ENCODE data around the gene IDUA. TPM values are rescaled to one million over a fixed set of nuclear protein-coding genes. Genes with fewer than 3 reads are reported as not detected.

Gene IDUA
- total RNA-seq, 2 experiments from 2014 or later, result 6.4 to 9.0 TPM

DNA sequence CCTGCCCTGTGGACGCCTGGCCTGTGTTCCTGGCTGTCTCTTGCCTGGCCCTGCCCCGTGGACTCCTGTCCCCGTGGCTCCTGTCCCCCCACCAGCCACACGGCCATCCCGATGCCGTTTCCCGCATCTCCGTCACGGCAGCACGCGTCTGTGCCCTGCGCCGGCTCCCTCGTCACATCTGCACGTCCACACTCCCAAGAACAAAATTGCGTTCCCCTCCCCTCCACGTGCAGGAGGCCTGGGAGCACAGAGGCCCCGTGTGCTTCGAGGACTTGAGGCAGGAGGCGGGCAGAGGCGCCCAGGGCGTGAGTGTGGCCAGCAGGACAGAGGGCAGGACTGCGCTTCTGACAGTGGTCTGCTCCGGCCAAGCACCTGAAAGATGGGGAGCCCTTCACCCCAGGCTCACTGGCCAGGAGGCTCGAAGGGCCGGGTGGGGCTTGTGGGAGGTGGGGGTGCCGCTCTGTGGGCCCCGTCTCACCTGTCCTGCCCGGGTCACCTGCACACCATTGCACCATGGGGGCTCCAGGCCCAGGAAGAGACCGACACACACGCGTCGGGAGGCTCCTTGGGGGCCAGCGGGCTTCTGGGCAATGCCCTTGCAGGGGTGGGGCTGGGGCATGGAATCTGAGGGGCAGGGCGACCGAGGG, 41.9 kb downstream of the IDUA start:
- ATAC-seq (no peak), DNase-seq (no peak)
- Mint-ChIP-seq H3K27me3 (no peaks in the 10 kb centered on the region), H3K4me1 (peaks cover 5% of the 10 kb centered on the region), H3K27ac (no peak overlapping the region), H3K4me3 (no peak overlapping the region), H3K36me3 (ENCODE audit: low read depth) (peaks cover 11% of the 10 kb centered on the region), H3K9me3 (ENCODE audit: low read depth) (no peaks in the 10 kb centered on the region)
- ChIA-PET CTCF (no interaction called here), POLR2A (no interaction called here)
- intact Hi-C loops (cut with DNase I, micrococcal nuclease), result no loop called here

DNA sequence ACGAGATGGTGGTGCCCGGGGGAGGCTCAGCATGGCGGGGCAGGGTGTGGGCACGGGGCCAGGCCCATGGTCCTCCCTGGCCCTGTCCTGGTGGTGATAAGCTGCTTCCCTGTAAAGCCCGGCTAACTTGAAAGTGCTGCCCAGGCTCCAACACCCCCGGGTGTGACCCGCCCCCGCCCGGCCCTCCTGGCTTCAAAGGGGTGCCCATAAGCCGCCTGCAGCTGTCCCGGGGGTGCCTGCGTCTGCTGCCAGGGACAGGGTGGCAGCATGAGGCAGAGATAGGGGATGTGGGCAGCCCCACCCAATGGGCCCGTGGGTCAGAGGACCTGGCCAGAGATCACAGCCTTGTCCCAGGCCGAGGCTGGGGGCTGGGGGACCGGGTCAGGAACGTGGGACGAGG, 42.7 kb downstream of the IDUA start:
- Mint-ChIP-seq H3K4me1 (peaks cover 5% of the 10 kb centered on the region), H3K4me3 (no peak overlapping the region), H3K27me3 (no peaks in the 10 kb centered on the region), H3K9me3 (ENCODE audit: low read depth) (no peaks in the 10 kb centered on the region), H3K36me3 (ENCODE audit: low read depth) (peaks cover 11% of the 10 kb centered on the region), H3K27ac (no peak overlapping the region)
- ChIA-PET POLR2A (no interaction called here), CTCF (interaction anchor here (0.5 kb wide), 1 partner anchor 717 kb away, joined by 3 read pairs; no protein-coding TSS in a partner anchor)
- DNase-seq, result no peak
- ATAC-seq, result no peak
- intact Hi-C loops (cut with DNase I, micrococcal nuclease), result no loop called here

DNA sequence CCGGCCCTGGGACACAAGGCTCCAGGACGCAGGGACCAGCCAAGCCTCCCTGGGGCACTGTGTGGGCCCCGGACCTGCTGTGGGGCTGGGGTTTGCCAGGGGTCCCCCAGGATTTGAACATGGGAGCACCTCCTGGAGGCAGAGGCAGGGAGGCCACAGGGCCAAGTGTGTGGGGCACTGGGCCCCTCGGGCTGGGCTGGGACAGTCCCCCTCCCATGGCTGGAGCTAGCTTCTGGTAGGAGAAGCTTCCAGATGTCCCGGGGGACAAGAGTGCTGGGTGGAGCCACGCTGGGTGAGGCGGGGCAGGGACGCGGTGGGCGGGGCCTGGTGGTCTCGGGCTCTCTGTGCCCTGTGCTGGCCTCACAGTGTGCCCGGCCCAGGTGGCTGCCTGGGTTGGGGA, 43.2 kb downstream of the IDUA start:
- no peak overlapping the region for H3K27ac Mint-ChIP-seq
- ATAC-seq (no peak), DNase-seq (no peak)
- intact Hi-C loops (cut with DNase I, micrococcal nuclease), result no loop called here
- peaks cover 11% of the 10 kb centered on the region for H3K36me3 Mint-ChIP-seq (ENCODE audit: low read depth)
- H3K27me3 Mint-ChIP-seq, result no peaks in the 10 kb centered on the region
- H3K4me1 Mint-ChIP-seq, result peaks cover 5% of the 10 kb centered on the region
- CTCF ChIA-PET, result interaction anchor here (0.5 kb wide), 1 partner anchor 717 kb away, joined by 3 read pairs; no protein-coding TSS in a partner anchor
- H3K4me3 Mint-ChIP-seq, result no peak overlapping the region
- no peaks in the 10 kb centered on the region for H3K9me3 Mint-ChIP-seq (ENCODE audit: low read depth)
- POLR2A ChIA-PET, result no interaction called here

DNA sequence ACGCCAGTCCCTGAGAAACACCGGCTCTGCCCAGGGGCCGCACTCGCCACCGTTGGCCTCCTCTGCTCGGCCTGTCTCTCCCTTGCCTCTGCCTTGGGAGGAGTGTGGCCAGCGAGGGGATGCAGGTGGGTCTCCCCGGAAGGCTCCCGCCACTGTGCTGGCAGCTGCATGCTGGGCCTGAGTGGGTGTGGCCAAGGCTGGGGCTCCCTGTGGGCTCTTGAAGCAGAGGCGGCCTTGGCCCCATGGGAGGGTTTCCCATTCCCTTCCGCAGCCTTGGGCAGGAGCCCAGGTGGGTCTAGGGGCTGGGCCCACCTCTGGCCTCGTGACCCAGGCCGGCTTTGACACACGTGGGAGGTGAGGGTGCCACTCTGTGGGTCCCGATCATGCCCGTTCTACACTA, 43.7 kb downstream of the IDUA start:
- Mint-ChIP-seq H3K4me1 (peaks cover 5% of the 10 kb centered on the region), H3K9me3 (ENCODE audit: low read depth) (no peaks in the 10 kb centered on the region), H3K36me3 (ENCODE audit: low read depth) (peaks cover 6% of the 10 kb centered on the region), H3K27me3 (no peaks in the 10 kb centered on the region), H3K4me3 (no peak overlapping the region), H3K27ac (no peak overlapping the region)
- ChIA-PET POLR2A (no interaction called here), CTCF (no interaction called here)
- DNase-seq, result no peak
- no peak for ATAC-seq
- intact Hi-C loops (cut with DNase I, micrococcal nuclease), result no loop called here

DNA sequence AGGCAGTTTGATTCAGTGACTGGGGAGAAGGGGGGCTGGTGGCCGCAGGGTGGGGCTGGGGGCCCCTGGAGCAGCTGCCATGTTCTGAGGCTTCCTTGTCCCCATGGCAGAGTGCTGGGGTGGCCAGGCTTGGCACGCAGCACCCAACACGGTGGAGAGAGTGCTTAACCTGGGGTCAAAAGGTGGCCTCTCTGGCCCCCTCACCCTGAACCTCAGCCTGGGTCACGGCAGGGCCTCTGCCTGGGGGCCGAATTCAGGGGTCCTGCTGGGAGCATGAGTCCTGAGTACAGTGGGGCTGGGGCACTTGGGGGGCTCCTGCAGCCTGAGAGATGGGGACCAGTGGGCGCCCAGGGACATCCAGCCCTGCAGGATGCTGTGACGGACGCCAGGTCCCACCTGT, 44.5 kb downstream of the IDUA start:
- no peaks in the 10 kb centered on the region for H3K27me3 Mint-ChIP-seq
- no peaks in the 10 kb centered on the region for H3K9me3 Mint-ChIP-seq (ENCODE audit: low read depth)
- no peaks in the 10 kb centered on the region for H3K36me3 Mint-ChIP-seq (ENCODE audit: low read depth)
- no peak for ATAC-seq
- intact Hi-C loops (cut with DNase I, micrococcal nuclease), result no loop called here
- no peak overlapping the region for H3K27ac Mint-ChIP-seq
- CTCF ChIA-PET, result no interaction called here
- POLR2A ChIA-PET, result no interaction called here
- DNase-seq, result no peak
- no peaks in the 10 kb centered on the region for H3K4me1 Mint-ChIP-seq
- H3K4me3 Mint-ChIP-seq, result no peak overlapping the region

DNA sequence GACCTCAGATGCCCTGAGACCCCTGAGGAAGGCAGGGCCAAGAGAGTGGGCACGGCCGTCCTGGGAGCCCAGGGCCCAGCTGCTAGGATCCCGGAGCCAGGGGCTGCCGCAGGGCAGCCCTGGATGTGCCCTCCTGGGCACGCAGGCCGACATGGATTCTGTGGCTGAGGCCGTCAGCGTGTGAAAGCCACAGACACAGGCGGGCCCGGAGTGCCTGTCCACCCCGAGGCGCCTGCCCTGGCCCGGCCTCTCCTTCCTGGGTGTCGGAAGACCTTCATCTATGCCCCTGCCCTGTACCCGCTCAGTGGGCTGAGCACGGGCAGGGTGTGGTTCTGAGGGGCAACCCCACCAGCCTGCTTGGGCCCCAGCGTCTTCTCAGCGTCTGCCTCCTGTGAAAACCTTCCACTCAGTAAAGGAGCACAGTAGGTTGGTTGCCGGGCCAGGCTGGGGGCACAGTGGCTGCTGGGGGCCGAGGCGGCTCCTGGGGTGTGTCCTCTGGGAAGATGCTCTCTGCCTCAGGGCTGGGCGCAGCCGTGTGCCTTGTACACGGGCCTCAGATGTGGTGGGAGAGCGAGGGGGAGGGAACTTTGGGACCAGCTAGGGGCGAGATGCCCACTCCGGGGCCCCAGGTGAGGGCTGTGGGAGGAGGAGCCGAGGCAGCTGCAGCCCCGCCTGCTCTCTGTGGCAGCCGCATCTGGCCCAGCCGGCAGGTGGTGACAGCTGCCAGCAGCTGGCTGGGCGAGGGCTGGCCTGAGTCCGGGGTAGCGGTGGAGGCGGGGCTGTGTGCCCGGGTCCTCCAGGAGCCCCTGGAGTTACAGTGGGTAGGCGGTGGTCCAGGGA, 45.3 kb downstream of the IDUA start:
- Mint-ChIP-seq H3K4me3 (no peak overlapping the region), H3K9me3 (ENCODE audit: low read depth) (no peaks in the 10 kb centered on the region), H3K36me3 (ENCODE audit: low read depth) (no peaks in the 10 kb centered on the region), H3K27ac (no peak overlapping the region), H3K4me1 (no peaks in the 10 kb centered on the region), H3K27me3 (no peaks in the 10 kb centered on the region)
- ATAC-seq (peak; percentile 28), DNase-seq (peak; percentile 35)
- intact Hi-C loops (cut with DNase I, micrococcal nuclease), result no loop called here
- ChIA-PET CTCF (no interaction called here), POLR2A (no interaction called here)

DNA sequence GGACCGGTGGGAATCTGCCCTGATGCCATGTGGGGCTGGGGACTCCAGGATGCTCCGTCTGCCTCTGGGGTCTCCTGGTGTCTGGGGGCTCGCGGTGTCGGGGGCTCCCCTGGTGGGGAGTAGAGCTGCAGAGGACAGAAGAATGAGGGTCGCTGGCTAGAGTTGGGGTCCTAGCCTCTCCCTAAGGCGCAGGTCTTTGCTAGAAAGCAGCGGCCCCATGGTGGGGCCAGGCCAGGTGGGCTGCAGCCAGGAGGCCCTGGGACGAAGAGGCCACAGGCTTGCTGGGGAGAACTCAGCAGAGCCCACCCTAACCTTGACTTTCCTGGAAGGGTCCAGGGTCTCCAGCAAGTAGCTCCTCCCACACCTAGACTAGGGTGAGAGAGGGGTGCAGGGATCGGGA, 46.0 kb downstream of the IDUA start:
- Mint-ChIP-seq H3K36me3 (ENCODE audit: low read depth) (no peaks in the 10 kb centered on the region), H3K27me3 (no peaks in the 10 kb centered on the region), H3K4me3 (no peak overlapping the region), H3K9me3 (ENCODE audit: low read depth) (no peaks in the 10 kb centered on the region), H3K27ac (no peak overlapping the region), H3K4me1 (no peaks in the 10 kb centered on the region)
- ChIA-PET CTCF (no interaction called here), POLR2A (no interaction called here)
- ATAC-seq (no peak), DNase-seq (no peak)
- intact Hi-C loops (cut with DNase I, micrococcal nuclease), result no loop called here

DNA sequence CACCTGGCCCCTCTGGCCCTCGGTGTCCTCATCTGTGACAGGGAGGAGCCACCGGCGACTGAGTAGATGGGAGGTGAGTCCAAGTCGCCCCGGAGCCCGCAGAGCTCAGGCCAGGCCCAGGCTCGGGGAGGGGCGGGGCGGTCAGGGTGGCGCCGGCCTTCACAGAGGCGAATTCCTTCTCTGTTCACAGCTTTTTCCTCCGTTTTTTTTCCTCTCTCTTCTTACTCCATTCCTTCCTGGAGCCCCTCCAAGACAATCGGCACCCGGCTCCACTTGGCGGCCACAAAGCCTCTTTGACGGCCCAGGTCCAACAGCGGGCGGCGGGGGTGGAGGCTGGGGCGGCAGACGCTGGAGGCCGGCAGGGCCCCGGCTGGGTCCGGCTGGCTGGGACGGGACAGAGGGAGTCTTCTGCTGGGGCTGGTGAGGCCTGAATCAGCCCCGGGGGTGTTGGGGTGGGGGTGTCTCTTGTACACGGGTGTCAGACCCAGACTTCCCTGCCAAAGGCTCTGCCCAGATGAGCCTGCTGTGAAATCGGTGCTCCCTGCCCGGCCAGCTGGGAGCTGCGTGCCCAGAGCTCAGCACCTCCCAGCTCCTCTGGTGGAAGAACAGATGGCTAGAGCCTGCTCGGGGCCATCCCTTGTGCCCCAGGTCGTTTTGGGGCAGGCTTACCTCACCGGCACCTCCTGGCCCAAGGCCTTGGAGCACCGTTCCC, 47.2 kb downstream of the IDUA start:
- CTCF ChIA-PET, result no interaction called here
- no peak overlapping the region for H3K4me3 Mint-ChIP-seq
- intact Hi-C loops (cut with DNase I, micrococcal nuclease), result no loop called here
- H3K27me3 Mint-ChIP-seq, result no peaks in the 10 kb centered on the region
- ATAC-seq (no peak), DNase-seq (no peak)
- POLR2A ChIA-PET, result no interaction called here
- no peaks in the 10 kb centered on the region for H3K4me1 Mint-ChIP-seq
- H3K27ac Mint-ChIP-seq, result no peak overlapping the region
- no peaks in the 10 kb centered on the region for H3K9me3 Mint-ChIP-seq (ENCODE audit: low read depth)
- no peaks in the 10 kb centered on the region for H3K36me3 Mint-ChIP-seq (ENCODE audit: low read depth)

DNA sequence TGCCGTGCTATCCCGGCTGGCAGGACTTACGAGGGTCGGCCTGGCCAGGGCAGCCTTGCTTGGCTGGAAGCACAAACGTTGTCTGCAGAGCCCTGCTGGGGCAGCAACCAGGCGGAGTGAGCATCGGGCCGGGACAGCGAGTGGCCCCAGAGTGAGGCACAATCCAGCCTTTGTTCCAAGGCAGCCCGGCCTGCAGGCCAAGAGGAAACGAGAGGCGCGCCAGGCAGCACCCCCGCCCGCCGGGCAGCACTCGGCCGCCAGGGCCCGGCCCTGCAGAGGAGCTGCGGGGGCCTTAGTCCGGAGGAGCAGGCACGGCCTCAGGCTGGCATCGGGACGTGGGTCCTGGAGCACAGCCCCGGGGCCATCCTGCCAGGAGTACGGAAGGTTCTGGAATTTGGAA, 48.7 kb downstream of the IDUA start:
- Mint-ChIP-seq H3K27ac (no peak overlapping the region), H3K4me1 (no peaks in the 10 kb centered on the region), H3K4me3 (no peak overlapping the region), H3K36me3 (ENCODE audit: low read depth) (no peaks in the 10 kb centered on the region), H3K9me3 (ENCODE audit: low read depth) (no peaks in the 10 kb centered on the region), H3K27me3 (no peaks in the 10 kb centered on the region)
- intact Hi-C loops (cut with DNase I, micrococcal nuclease), result no loop called here
- ATAC-seq, result no peak
- no peak for DNase-seq
- POLR2A ChIA-PET, result no interaction called here
- CTCF ChIA-PET, result no interaction called here

DNA sequence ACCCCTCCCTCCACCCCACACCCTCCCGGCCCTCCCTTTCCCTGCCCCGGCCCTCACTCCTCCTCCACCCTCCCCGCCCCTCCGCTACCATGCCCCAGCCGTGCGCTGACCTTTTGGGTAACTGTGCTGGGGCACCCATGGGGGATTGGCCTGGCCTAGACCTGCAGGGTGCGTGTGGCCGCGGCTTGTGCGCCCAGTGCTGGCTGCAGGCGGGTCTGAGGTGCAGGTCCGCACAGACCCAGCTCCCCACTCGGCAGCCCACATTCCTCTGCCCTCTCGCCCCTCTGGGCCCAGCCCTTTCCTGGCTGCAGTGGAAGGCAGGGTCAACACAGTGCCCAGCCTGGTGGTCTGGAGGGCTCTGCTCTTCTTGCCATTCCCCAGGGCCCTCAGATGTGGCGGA, 49.3 kb downstream of the IDUA start:
- POLR2A ChIA-PET, result no interaction called here
- ATAC-seq, result no peak
- intact Hi-C loops (cut with DNase I, micrococcal nuclease), result no loop called here
- Mint-ChIP-seq H3K9me3 (ENCODE audit: low read depth) (no peaks in the 10 kb centered on the region), H3K4me3 (no peak overlapping the region), H3K4me1 (no peaks in the 10 kb centered on the region), H3K36me3 (ENCODE audit: low read depth) (no peaks in the 10 kb centered on the region), H3K27me3 (no peaks in the 10 kb centered on the region), H3K27ac (no peak overlapping the region)
- no peak for DNase-seq
- CTCF ChIA-PET, result interaction anchor here (0.6 kb wide), 1 partner anchor 38 kb away, joined by 3 read pairs; no protein-coding TSS in a partner anchor

DNA sequence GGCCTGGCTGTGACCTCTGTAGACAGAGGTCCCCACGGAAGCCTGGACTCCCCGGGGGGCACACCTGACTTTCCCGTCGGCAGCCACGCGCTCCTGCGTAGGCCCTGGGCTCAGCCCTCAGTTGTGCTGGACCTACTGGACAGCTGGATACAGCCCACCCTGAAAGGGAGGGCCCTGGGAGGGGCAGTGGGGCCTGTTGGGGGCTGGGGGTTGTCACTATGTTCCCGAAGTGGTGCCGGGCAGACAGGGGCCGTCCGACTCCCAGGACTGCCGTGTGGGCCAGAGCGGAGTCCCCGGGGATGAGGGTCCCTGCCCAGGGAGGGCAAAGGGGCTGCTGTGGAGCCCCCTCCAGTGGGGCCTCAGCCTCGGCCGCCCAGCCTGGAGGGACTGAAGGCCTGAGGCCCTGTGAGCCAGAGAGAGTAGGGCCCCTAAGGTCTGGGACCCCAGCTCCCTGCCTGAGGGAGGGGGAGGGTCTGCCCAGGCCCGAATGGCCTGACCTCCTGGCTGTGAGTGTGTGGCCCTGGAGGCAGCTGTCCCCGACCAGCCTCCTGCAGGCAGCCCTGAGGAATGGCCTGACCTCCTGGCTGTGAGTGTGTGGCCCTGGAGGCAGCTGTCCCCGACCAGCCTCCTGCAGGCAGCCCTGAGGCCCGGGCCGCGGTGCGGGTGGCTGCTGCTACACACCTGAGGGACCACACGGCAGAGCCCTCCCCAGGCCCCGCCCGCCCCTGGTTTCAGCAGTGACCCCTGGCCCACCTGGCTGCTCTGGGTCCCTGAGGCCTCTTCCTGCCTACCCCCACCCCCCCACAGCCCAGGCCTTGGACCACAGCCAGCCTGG, 50.3 kb downstream of the IDUA start:
- Mint-ChIP-seq H3K27me3 (no peaks in the 10 kb centered on the region), H3K36me3 (ENCODE audit: low read depth) (no peaks in the 10 kb centered on the region), H3K4me3 (no peak overlapping the region), H3K27ac (no peak overlapping the region), H3K4me1 (no peaks in the 10 kb centered on the region), H3K9me3 (ENCODE audit: low read depth) (no peaks in the 10 kb centered on the region)
- ATAC-seq (no peak), DNase-seq (no peak)
- ChIA-PET POLR2A (no interaction called here), CTCF (interaction anchor here (0.6 kb wide), 1 partner anchor 37 kb away, joined by 3 read pairs; no protein-coding TSS in a partner anchor)
- intact Hi-C loops (cut with DNase I, micrococcal nuclease), result no loop called here

Measured in activated CD4-positive, alpha-beta T cell treated with anti-CD3 and anti-CD28 coated beads for 36 hours (primary cell).